H1 (cell line): ENCODE data around the gene SHCBP1L. TPM values are rescaled to one million over a fixed set of nuclear protein-coding genes. Genes with fewer than 3 reads are reported as not detected.

Experiments used
- CTCF ChIA-PET: fragments of 300-600 bp; sonication (Branson Sonifier 250); formaldehyde crosslinking; loops from one replicate; lab custom pipeline; 2021; ENCODE audit not compliant: partially characterized antibody; lab: Charles Lee
- POLR2A ChIA-PET: fragments of 300-600 bp; sonication (Branson Sonifier 250); formaldehyde crosslinking; loops from one replicate; lab custom pipeline; 2021; ENCODE audit warnings: inconsistent platforms; ENCODE audit not compliant: partially characterized antibody; lab: Charles Lee
- DNase-seq, 2 experiments: peaks; one replicate each; pipeline versions ENCODE4 v3.0.0 to v3.0.0-alpha.2; 2010 to 2022; ENCODE audit warnings: low spot score in 2 of 2, low read depth in 1 of 2, mixed read lengths in 1 of 2
- FAIRE-seq: peaks from 2 replicates; lab custom pipeline; 2011; peaks lifted over from hg19 to GRCh38; lab: Jason Lieb, UNC
- H2AFZ ChIP-seq: 2 replicates; pipeline ENCODE4 v1.8.1; 2012; ENCODE audit warnings: low read length, inconsistent platforms
- H2AK5ac ChIP-seq: 2 replicates; pipeline ENCODE4 v1.6.1; 2013; ENCODE audit warnings: low read depth, low read length
- H2BK120ac ChIP-seq: replicated peaks from 2 replicates; pipeline ENCODE3; 2013; ENCODE audit warnings: low read depth, low read length, inconsistent platforms
- H2BK12ac ChIP-seq: 2 replicates; pipeline ENCODE4 v1.6.1; 2013; ENCODE audit warnings: low read depth, low read length
- H2BK15ac ChIP-seq: 2 replicates; pipeline ENCODE4 v1.6.1; 2013; ENCODE audit warnings: low read length
- H2BK20ac ChIP-seq: 2 replicates; pipeline ENCODE4 v1.6.1; 2013; ENCODE audit warnings: low read length
- H2BK5ac ChIP-seq: 2 replicates; pipeline ENCODE4 v1.6.1; 2013; ENCODE audit warnings: low read depth, low read length
- H3K14ac ChIP-seq: 2 replicates; pipeline ENCODE4 v1.6.1; 2013; ENCODE audit warnings: inconsistent platforms; ENCODE audit not compliant: insufficient read length
- H3K18ac ChIP-seq: 2 replicates; pipeline ENCODE4 v1.6.1; 2013; ENCODE audit warnings: low read length; ENCODE audit errors: extremely low read depth
- H3K23ac ChIP-seq: 2 replicates; pipeline ENCODE4 v1.6.1; 2013; ENCODE audit warnings: inconsistent platforms; ENCODE audit not compliant: insufficient read length
- H3K23me2 ChIP-seq: 2 replicates; pipeline ENCODE4 v1.6.1; 2013; ENCODE audit warnings: low read depth, low read length
- H3K27ac ChIP-seq: 2 replicates; pipeline ENCODE4 v1.6.1; 2011; ENCODE audit warnings: low read depth, low read length, inconsistent platforms
- H3K27me3 ChIP-seq, 4 experiments: replicated peaks in 1 of 4; 1 replicate in 1 of 4; 2 replicates in 3 of 4; pipeline versions ENCODE4 v1.6.1 to v1.8.1; 2011 to 2013; ENCODE audit warnings: low read length in 3 of 4, mild to moderate bottlenecking in 3 of 4, inconsistent platforms in 2 of 4, mixed read lengths in 2 of 4, moderate library complexity in 1 of 4; ENCODE audit not compliant: control insufficient read depth in 3 of 4, insufficient read depth in 3 of 4; ENCODE audit errors: extremely low read depth in 1 of 4
- H3K36me3 ChIP-seq, 4 experiments: 2 replicates each; pipeline versions ENCODE4 v1.6.1 to v1.8.1; 2011 to 2013; ENCODE audit warnings: mild to moderate bottlenecking in 4 of 4, low read length in 3 of 4, moderate library complexity in 2 of 4, control low read depth in 1 of 4, inconsistent platforms in 1 of 4; ENCODE audit not compliant: insufficient read depth in 4 of 4, control insufficient read depth in 2 of 4
- H3K4ac ChIP-seq: replicated peaks from 2 replicates; pipeline ENCODE3; 2013; ENCODE audit warnings: low read length, low read depth, mixed read lengths, inconsistent platforms; ENCODE audit not compliant: insufficient read length
- H3K4me1 ChIP-seq, 4 experiments: replicated peaks in 1 of 4; 1 replicate in 1 of 4; 2 replicates in 3 of 4; pipeline versions ENCODE4 v1.6.1 to v1.8.1; 2011 to 2013; ENCODE audit warnings: low read length in 3 of 4, inconsistent platforms in 2 of 4, mixed read lengths in 1 of 4; ENCODE audit not compliant: insufficient read depth in 4 of 4, control insufficient read depth in 3 of 4
- H3K4me2 ChIP-seq, 2 experiments: 2 replicates each; pipeline versions ENCODE4 v1.6.1 to v1.8.1; 2011 to 2013; ENCODE audit warnings: low read depth in 2 of 2, low read length in 2 of 2, control low read depth in 1 of 2, inconsistent platforms in 1 of 2, mild to moderate bottlenecking in 1 of 2; ENCODE audit not compliant: insufficient read depth in 1 of 2
- H3K4me3 ChIP-seq, 4 experiments: fragments of 200-600, 300-600 bp in 1 of 4; sonication (generic), shearing (Covaris generic), sonication (Bioruptor Twin) in 1 of 4; 2 replicates each; pipeline versions ENCODE4 v1.5.1 to v1.8.1; 2011 to 2016; ENCODE audit warnings: low read length in 4 of 4, low read depth in 3 of 4, control low read depth in 2 of 4, inconsistent platforms in 2 of 4, mild to moderate bottlenecking in 2 of 4, mixed read lengths in 1 of 4, moderate library complexity in 1 of 4; ENCODE audit not compliant: insufficient read depth in 2 of 4; ENCODE audit errors: extremely low read depth in 1 of 4
- H3K56ac ChIP-seq: replicated peaks from 2 replicates; pipeline ENCODE3; 2013; ENCODE audit warnings: low read depth, mild to moderate bottlenecking, mixed read lengths, low read length, inconsistent platforms; ENCODE audit not compliant: insufficient read length
- H3K79me1 ChIP-seq: 2 replicates; pipeline ENCODE4 v1.6.1; 2013; ENCODE audit warnings: low read depth, low read length, control low read depth
- H3K79me2 ChIP-seq, 2 experiments: 2 replicates each; pipeline versions ENCODE4 v1.6.1 to v1.8.1; 2012 to 2013; ENCODE audit warnings: low read length in 2 of 2, mild to moderate bottlenecking in 2 of 2, inconsistent platforms in 1 of 2; ENCODE audit not compliant: insufficient read depth in 2 of 2, control insufficient read depth in 1 of 2
- H3K9ac ChIP-seq, 4 experiments: replicated peaks in 1 of 4; 1 replicate in 1 of 4; 2 replicates in 3 of 4; pipeline versions ENCODE4 v1.6.1 to v1.8.1; 2011 to 2013; ENCODE audit warnings: low read depth in 3 of 4, low read length in 3 of 4, control low read depth in 2 of 4, mild to moderate bottlenecking in 2 of 4, moderate library complexity in 2 of 4, inconsistent platforms in 1 of 4; ENCODE audit errors: extremely low read depth in 1 of 4
- H3K9me3 ChIP-seq, 2 experiments: 2 replicates each; pipeline versions ENCODE4 v1.6.1 to v1.8.1; 2012 to 2013; ENCODE audit warnings: mild to moderate bottlenecking in 2 of 2, moderate library complexity in 2 of 2, control low read depth in 1 of 2, inconsistent platforms in 1 of 2, low read depth in 1 of 2, low read length in 1 of 2, mixed read lengths in 1 of 2; ENCODE audit not compliant: insufficient read depth in 2 of 2
- H4K20me1 ChIP-seq, 2 experiments: replicated peaks in 1 of 2; 2 replicates each; pipeline versions ENCODE3 to v1.8.1; 2011 to 2013; ENCODE audit warnings: inconsistent platforms in 2 of 2, low read length in 2 of 2, mild to moderate bottlenecking in 1 of 2; ENCODE audit not compliant: insufficient read depth in 2 of 2, control insufficient read depth in 1 of 2
- H4K5ac ChIP-seq: 2 replicates; pipeline ENCODE4 v1.6.1; 2013; ENCODE audit warnings: low read length, low read depth, mixed read lengths, inconsistent platforms; ENCODE audit not compliant: insufficient read length
- H4K8ac ChIP-seq: 2 replicates; pipeline ENCODE4 v1.8.0; 2013; ENCODE audit warnings: mild to moderate bottlenecking, moderate library complexity, low read length, inconsistent platforms; ENCODE audit not compliant: insufficient read depth; ENCODE audit errors: extremely low read depth
- H4K91ac ChIP-seq: replicated peaks from 2 replicates; pipeline ENCODE3; 2013; ENCODE audit warnings: low read length, mixed read lengths, inconsistent platforms; ENCODE audit not compliant: insufficient read length
- BACH1 ChIP-seq: IDR thresholded peaks from 2 replicates; pipeline ENCODE4 v1.6.1; 2012; ENCODE audit warnings: low read length, improper control_type of control experiment
- BCL11A ChIP-seq, 2 experiments: IDR thresholded peaks; one replicate each; pipeline ENCODE4 v1.6.1; 2011; ENCODE audit warnings: low read depth in 2 of 2, low read length in 2 of 2, mild to moderate bottlenecking in 2 of 2
- EGR1 ChIP-seq: IDR thresholded peaks from 2 replicates; pipeline ENCODE4 v1.6.1; 2011; ENCODE audit warnings: low read depth, low read length, borderline replicate concordance
- NRF1 ChIP-seq: IDR thresholded peaks from 2 replicates; pipeline ENCODE4 v1.6.1; 2011; ENCODE audit warnings: mild to moderate bottlenecking, low read depth, low read length, improper control_type of control experiment
- PHF8 ChIP-seq: fragments of 200-600 bp; sonication (generic); conservative IDR thresholded peaks from 2 replicates; pipeline ENCODE4 v1.7.1; 2012; ENCODE audit warnings: low read depth, mild to moderate bottlenecking, inconsistent platforms, low read length, moderate library complexity
- SIX5 ChIP-seq: IDR thresholded peaks from 2 replicates; pipeline ENCODE4 v1.6.1; 2011; ENCODE audit warnings: mild to moderate bottlenecking, low read depth, low read length
- SRF ChIP-seq: IDR thresholded peaks from 2 replicates; pipeline ENCODE4 v1.6.1; 2011; ENCODE audit warnings: mild to moderate bottlenecking, low read depth, low read length, moderate library complexity
- ZNF274 ChIP-seq: IDR thresholded peaks from 2 replicates; pipeline ENCODE4 v1.7.0; 2012; ENCODE audit warnings: low read length, borderline replicate concordance; ENCODE audit errors: extremely low read depth
- WGBS, 2 experiments: shearing (Covaris generic) in 1 of 2; methylation state at CpG; one replicate each; pipeline versions ENCODE4 v1.1.6 to v1.1.7; 2013 to 2015; ENCODE audit warnings: low lambda C conversion rate in 2 of 2, mixed read lengths in 2 of 2, inconsistent platforms in 1 of 2, low coverage in 1 of 2, missing lambda C conversion rate in 1 of 2; ENCODE audit not compliant: insufficient replicate concordance in 2 of 2, insufficient coverage in 1 of 2, insufficient read length in 1 of 2; ENCODE audit errors: extremely low coverage in 1 of 2, missing lambda C conversion rate in 1 of 2; 5-methylcytosine and 5-hydroxymethylcytosine counted together
- polyA plus RNA-seq, 7 experiments: library from polyadenylated mRNA; depleted of rRNA in 3 of 7; stranded (reverse) in 5 of 7; unstranded in 2 of 7; fragments of >200 nt in 5 of 7; fragments of 200-250 nt in 2 of 7; gene quantifications; 1 replicate in 5 of 7; 2 replicates in 1 of 7; 4 replicates in 1 of 7; pipeline versions ENCODE4 v1.2.1 to v1.2.3, GENCODE V29; 2011 to 2013; ENCODE audit warnings: missing spikeins in 2 of 7, mixed read lengths in 2 of 7
- total RNA-seq: library from RNA; stranded (reverse); fragmentation: NEBNext Ultra II Directional; extraction: Animal tissue kit (Norgen Biotek cat#: 25700); gene quantifications from 2 replicates; pipeline ENCODE4 v1.2.1, GENCODE V29; 2021

The SHCBP1L gene
- total and polyA plus RNA-seq, 2 of the 8 experiments (the other 6 are each of a cell fraction or from before 2014, with no cell fraction given), result not detected

DNA sequence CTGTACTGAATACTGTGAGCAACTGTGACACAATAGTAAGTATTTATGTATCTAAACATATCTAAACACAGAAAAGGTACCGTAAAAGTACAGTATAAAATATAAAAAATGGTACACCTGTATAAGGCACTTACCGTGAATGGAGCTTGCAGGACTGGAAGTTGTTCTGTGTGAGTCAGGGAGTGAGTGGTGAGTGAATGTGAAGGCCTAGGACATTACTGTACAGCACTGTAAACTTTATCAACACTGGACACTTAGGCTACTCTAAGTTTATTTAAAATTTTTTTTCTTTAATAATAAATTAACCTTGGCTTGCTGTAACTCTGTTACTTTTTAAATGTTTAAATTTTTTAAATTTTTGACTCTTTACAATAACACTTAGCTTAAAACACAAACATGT lies 24.5 kb upstream of the SHCBP1L start:
- H3K14ac ChIP-seq, result no peak overlapping the region
- no peak for FAIRE-seq
- no peak overlapping the region for H2AK5ac ChIP-seq
- no peak overlapping the region for H3K9ac ChIP-seq
- no peak overlapping the region for H3K4ac ChIP-seq
- H2BK12ac ChIP-seq, result no peak overlapping the region
- no peak overlapping the region for H2AFZ ChIP-seq
- DNase-seq, result no peak
- H3K79me1 ChIP-seq, result no peaks in the 10 kb centered on the region
- H2BK20ac ChIP-seq, result no peak overlapping the region
- H3K4me2 ChIP-seq, result no peak overlapping the region
- H4K20me1 ChIP-seq, result no peaks in the 10 kb centered on the region
- CTCF ChIA-PET, result interaction anchor here (0.7 to 1.5 kb wide), 2 partner anchors 16 to 304 kb away, joined by 3 read pairs; no protein-coding TSS in a partner anchor
- no peaks in the 10 kb centered on the region for H3K36me3 ChIP-seq
- no peak overlapping the region for H2BK5ac ChIP-seq
- H3K56ac ChIP-seq, result no peak overlapping the region
- no peak overlapping the region for H2BK15ac ChIP-seq
- H2BK120ac ChIP-seq, result no peak overlapping the region
- POLR2A ChIA-PET, result no interaction called here
- no peak overlapping the region for H4K91ac ChIP-seq
- H3K4me3 ChIP-seq, result no peak overlapping the region
- H3K27me3 ChIP-seq, result no peaks in the 10 kb centered on the region
- no peak overlapping the region for H3K18ac ChIP-seq
- TF ChIP-seq PHF8, result no peak
- no peak for TF ChIP-seq BCL11A (IDR thresholded peaks at IDR 0.05; ENCODE audit: low read depth in 2 of 2, low read length in 2 of 2)
- TF ChIP-seq SRF, result no peak
- TF ChIP-seq NRF1, result no peak
- TF ChIP-seq BACH1, result no peak
- no peak for TF ChIP-seq SIX5
- no peak for TF ChIP-seq ZNF274
- TF ChIP-seq EGR1, result no peak
- WGBS, 2 experiments, result 87% methylated on average over 2 of the region's 2 CpGs; no CpG with 5 or more reads in 1 of the 2 experiments
- no peak overlapping the region for H4K8ac ChIP-seq
- H3K9me3 ChIP-seq, result no peaks in the 10 kb centered on the region
- H3K79me2 ChIP-seq, result no peaks in the 10 kb centered on the region
- no peak overlapping the region for H3K27ac ChIP-seq
- H3K4me1 ChIP-seq, result no peaks in the 10 kb centered on the region
- no peaks in the 10 kb centered on the region for H3K23me2 ChIP-seq
- no peak overlapping the region for H4K5ac ChIP-seq
- no peak overlapping the region for H3K23ac ChIP-seq
